ENCODE measurements around the gene AKR1C2.
"Not testable (repeated sequence)": the region's sequence is repeated elsewhere in the genome, so short reads cannot be mapped to it uniquely, and the experiment has no call there.

- TF ChIP-seq ZNF416 (tag by site-specific recombination; IDR thresholded peaks at IDR 0.05); MEIS1 (CRISPR knock-in tag; IDR thresholded peaks at IDR 0.05; ENCODE audit: borderline replicate concordance); ZNF132 (tag by site-specific recombination; IDR thresholded peaks at IDR 0.05; ENCODE audit: borderline replicate concordance); MZF1 (tag by site-specific recombination; IDR thresholded peaks at IDR 0.05; ENCODE audit: borderline replicate concordance); ZNF513 (tag by site-specific recombination; IDR thresholded peaks at IDR 0.05); ZNF670 (tag by site-specific recombination; IDR thresholded peaks at IDR 0.05; ENCODE audit: low read depth); ZNF830 (tag by site-specific recombination; IDR thresholded peaks at IDR 0.05; ENCODE audit: low read depth); ZNF274 (IDR thresholded peaks at IDR 0.05; ENCODE audit: low read length); ZNF274 (tag by site-specific recombination; IDR thresholded peaks at IDR 0.05; ENCODE audit: borderline replicate concordance); ZNF341 (tag by site-specific recombination; IDR thresholded peaks at IDR 0.05; ENCODE audit: low read depth); ZNF239 (tag by site-specific recombination; IDR thresholded peaks at IDR 0.05): not testable (repeated sequence)
- TF ChIP-seq, protein P1, sequence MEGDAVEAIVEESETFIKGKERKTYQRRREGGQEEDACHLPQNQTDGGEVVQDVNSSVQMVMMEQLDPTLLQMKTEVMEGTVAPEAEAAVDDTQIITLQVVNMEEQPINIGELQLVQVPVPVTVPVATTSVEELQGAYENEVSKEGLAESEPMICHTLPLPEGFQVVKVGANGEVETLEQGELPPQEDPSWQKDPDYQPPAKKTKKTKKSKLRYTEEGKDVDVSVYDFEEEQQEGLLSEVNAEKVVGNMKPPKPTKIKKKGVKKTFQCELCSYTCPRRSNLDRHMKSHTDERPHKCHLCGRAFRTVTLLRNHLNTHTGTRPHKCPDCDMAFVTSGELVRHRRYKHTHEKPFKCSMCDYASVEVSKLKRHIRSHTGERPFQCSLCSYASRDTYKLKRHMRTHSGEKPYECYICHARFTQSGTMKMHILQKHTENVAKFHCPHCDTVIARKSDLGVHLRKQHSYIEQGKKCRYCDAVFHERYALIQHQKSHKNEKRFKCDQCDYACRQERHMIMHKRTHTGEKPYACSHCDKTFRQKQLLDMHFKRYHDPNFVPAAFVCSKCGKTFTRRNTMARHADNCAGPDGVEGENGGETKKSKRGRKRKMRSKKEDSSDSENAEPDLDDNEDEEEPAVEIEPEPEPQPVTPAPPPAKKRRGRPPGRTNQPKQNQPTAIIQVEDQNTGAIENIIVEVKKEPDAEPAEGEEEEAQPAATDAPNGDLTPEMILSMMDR (tag by site-specific recombination; IDR thresholded peaks at IDR 0.05), result not testable (repeated sequence)
Measured at GRCh38 chr10:5004030-5004385, 351 bp upstream of the AKR1C2 start.
